Central memory CD8-positive, alpha-beta T cell (primary cell): ENCODE data around the gene TMEM114.

Source experiments
- ATAC-seq: fragments of 150-1000 bp; cut with Tn5 transposase; replicated peaks from 2 replicates; pipeline ENCODE4 v1.10.0; 2022; ENCODE audit warnings: mild to moderate bottlenecking, moderate FRiP score, moderate number of reproducible peaks; ENCODE audit not compliant: poor library complexity, severe bottlenecking; ENCODE audit errors: extremely low read depth
- DNase-seq, 2 donors: peaks; one replicate each; pipeline ENCODE4 v3.0.0; 2021; ENCODE audit warnings: low spot score in 2 of 2
- H3K27ac Mint-ChIP-seq: one replicate; pipeline ENCODE4 v1.8.0; 2022; ENCODE audit warnings: low read depth, mild to moderate bottlenecking, moderate library complexity, mixed read lengths
- H3K27me3 Mint-ChIP-seq: one replicate; pipeline ENCODE4 v1.8.0; 2022; ENCODE audit warnings: mixed read lengths
- H3K36me3 Mint-ChIP-seq: one replicate; pipeline ENCODE4 v1.8.0; 2022; ENCODE audit warnings: mild to moderate bottlenecking, moderate library complexity, mixed read lengths; ENCODE audit not compliant: insufficient read depth
- H3K4me1 Mint-ChIP-seq: one replicate; pipeline ENCODE4 v1.8.0; 2022; ENCODE audit warnings: mixed read lengths
- H3K4me3 Mint-ChIP-seq: one replicate; pipeline ENCODE4 v1.8.0; 2022; ENCODE audit warnings: mild to moderate bottlenecking, moderate library complexity, mixed read lengths
- H3K9me3 Mint-ChIP-seq: one replicate; pipeline ENCODE4 v1.8.0; 2022; ENCODE audit warnings: mixed read lengths

TMEM114 gene

DNA sequence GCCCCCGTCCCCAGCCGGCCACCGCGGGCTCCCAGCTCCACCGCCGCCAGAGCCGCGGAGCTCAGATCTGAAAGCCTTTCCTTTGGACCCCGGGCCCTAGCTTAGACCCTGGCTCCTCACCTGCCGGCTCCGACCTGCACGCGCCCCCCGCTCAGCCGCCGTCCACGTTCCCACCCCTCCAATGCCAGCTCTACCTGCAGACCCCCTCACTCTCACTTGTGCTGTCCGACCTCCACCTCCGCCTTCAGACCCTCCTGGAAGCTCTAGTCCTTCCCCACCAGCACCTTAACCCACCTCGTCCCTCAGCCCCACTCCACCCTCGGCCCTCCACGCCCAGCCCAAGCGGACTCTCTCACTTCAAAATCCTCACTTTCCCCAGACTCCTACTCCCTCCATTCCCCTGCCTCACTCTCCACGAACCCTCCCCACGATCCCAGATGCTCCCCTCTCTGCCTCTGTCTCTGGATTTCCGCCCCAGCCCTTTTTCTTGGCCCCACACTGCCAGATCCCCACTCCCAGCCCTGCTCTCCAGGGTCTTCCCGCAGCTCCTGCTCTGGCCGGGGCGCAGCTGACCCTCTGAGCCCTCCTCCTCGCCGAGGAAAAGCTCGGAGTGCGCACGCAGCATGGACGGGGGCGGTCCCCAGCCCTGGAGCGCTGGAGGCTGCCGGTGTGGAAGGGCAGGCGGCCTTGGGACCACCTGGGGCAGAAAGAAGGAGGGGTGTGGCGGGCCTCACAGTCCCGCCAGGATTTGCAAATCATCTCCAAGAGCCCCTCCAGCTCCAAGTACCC is at the start of gene TMEM114:
Gene TMEM114, minus strand, starts transcription at position 612 of the 789 bp plus-strand sequence. CDS start 673 bp downstream, outside the sequence.
- peaks cover 35% of the 10 kb centered on the region for H3K27me3 Mint-ChIP-seq
- ATAC-seq = no peak
- no peak within 1 kb of the TSS for H3K4me3 Mint-ChIP-seq
- no peaks in the 10 kb centered on the region for H3K9me3 Mint-ChIP-seq
- no peaks in the 10 kb centered on the region for H3K36me3 Mint-ChIP-seq
- DNase-seq = no peak
- no peaks in the 10 kb centered on the region for H3K4me1 Mint-ChIP-seq
- no peak within 1 kb of the TSS for H3K27ac Mint-ChIP-seq

DNA sequence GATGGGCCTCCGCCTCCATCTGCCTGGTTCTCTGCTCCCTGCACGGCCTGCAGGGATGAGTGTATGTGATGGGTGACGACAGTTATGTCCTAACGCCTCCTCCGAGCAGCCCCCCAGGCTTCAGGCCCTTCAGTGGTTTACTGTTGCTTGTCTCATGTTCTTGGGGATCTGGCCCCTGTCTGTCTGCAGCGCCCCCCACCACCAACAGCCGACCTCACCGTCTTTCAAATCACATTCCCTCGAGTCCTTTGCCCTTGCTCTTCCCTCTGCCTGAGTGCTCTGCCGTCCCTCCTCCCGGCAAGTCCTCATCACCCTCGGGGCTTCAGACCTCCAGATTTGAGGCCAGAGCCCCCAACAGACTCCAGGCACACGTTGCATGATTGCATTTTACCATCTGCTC is 49.4 kb upstream of the TMEM114 start:
- H3K9me3 Mint-ChIP-seq = no peaks in the 10 kb centered on the region
- peaks cover 13% of the 10 kb centered on the region for H3K4me1 Mint-ChIP-seq
- no peak overlapping the region for H3K4me3 Mint-ChIP-seq
- DNase-seq = no peak
- no peak overlapping the region for H3K27ac Mint-ChIP-seq
- H3K27me3 Mint-ChIP-seq = no peaks in the 10 kb centered on the region
- H3K36me3 Mint-ChIP-seq = peaks cover 54% of the 10 kb centered on the region
- ATAC-seq = no peak

DNA sequence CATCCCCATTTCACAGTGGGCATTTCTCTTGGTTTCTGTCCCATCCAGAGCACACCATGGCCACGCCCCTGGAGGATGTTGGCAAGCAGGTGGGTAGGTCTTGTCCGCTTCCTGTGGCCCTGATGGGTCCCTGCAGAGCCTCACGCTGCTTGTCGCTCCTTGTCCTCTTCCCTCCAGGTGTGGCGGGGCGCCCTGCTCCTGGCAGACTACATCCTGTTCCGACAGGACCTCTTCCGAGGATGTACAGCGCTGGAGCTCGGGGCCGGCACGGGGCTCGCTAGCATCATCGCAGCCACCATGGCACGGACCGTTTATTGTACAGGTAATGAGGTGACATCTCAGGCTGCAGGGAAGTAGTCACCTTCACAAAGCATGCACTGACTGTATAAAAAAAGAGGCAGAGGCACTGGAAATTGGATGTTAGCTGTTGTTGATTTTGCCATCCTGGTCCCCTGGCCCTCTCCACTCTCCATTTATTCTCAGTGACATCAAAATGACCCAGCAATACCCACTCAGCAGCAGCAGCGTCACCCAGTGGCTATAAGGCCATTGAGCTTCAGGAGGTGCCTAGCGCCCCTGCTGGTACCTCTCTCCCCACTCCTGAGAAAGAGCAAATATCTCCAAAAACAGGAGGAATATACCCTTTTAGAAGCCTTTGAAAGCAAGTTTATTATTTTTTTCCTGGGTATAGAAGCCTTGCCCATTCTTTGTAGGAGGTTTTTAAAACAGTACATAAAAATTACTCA is 44.9 kb upstream of the TMEM114 start:
- Mint-ChIP-seq H3K4me3 (no peak overlapping the region), H3K36me3 (peaks cover 37% of the 10 kb centered on the region), H3K27ac (no peak overlapping the region), H3K27me3 (no peaks in the 10 kb centered on the region), H3K4me1 (peaks cover 5% of the 10 kb centered on the region), H3K9me3 (no peaks in the 10 kb centered on the region)
- DNase-seq (no peak), ATAC-seq (no peak)

DNA sequence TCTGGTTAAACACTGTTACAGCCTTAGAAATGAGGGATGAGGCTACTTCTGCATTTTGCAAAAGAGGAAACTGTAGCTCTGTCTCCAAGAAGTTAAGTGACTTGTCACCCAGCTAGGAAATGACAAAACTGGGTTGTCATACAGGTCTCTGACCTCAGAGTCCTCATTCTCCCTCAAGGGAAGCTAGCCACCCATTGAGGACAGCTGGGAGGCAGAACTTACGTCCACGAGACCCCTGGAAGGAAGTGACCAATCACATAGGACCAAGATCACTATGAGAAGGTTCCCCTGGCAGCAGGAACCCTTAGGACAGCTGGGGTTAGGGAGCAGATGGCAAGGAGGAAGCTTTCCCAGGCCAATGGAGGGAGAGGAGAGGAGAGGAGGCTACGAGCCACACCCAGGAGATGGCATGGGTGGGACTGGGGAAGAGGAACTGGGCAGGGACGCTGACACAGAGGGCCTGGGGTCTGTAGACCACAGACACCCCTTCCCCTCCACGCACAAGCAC is 42.4 kb upstream of the TMEM114 start:
- no peaks in the 10 kb centered on the region for H3K9me3 Mint-ChIP-seq
- H3K36me3 Mint-ChIP-seq = peaks cover 42% of the 10 kb centered on the region
- no peak for DNase-seq
- peak overlapping the region; percentile 81 for H3K27ac Mint-ChIP-seq
- H3K4me3 Mint-ChIP-seq = no peak overlapping the region
- no peaks in the 10 kb centered on the region for H3K27me3 Mint-ChIP-seq
- H3K4me1 Mint-ChIP-seq = peaks cover 5% of the 10 kb centered on the region
- ATAC-seq = peak; percentile 49

DNA sequence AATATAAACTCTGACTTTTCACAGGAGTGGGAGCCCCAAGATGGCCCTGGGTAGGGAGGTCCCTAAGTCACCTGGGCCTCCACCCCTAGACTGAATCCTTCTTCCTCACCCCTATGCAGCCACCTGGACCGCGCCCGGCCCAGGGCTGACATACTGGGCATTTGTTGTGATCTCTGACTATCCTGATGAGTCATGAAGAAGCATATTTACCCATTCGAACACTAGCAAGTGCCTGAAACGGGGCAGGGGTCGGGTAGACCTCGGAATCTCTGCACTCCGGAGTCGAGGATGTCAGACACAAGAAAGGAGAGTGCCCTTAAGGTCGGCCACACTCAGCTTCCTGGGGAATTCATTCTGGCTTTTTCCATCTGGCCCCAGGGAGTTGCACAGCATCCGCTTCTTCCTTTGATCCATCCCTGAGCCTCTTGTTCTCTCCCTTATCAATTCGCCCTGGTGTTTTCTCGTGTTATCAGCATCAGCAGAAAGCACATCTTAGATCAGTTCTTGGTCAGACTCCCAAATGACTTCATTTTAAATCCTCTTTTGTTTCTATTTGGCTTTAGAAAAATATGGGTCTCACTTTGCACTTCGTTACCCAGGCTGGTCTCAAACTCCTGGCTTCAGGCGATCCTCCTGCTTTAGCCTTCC is 41.6 kb upstream of the TMEM114 start:
- Mint-ChIP-seq H3K27ac (peak overlapping the region; percentile 81), H3K4me3 (no peak overlapping the region)

DNA sequence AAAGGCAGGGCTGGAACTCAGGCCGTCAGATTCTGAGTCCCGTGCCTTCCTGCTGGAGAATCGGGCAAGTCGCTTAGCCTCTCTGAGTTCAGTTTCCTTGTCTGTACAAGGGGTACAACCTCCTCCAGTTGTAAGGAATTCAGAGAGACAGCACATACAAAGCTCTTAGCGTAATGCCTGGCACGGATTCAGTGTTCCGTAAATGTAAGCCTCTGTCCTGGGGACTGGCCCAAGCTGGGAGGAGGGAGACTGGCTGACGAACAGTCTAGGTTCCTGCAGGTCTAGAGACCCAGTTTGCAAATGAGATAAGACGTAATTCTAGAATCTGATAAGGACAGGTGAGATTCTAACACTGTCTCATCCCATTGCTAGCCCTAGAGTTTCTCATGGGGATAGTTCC is 41.1 kb upstream of the TMEM114 start:
- no peak overlapping the region for H3K27ac Mint-ChIP-seq
- no peak for DNase-seq
- H3K4me1 Mint-ChIP-seq = peaks cover 13% of the 10 kb centered on the region
- no peaks in the 10 kb centered on the region for H3K9me3 Mint-ChIP-seq
- H3K27me3 Mint-ChIP-seq = no peaks in the 10 kb centered on the region
- no peak for ATAC-seq
- H3K4me3 Mint-ChIP-seq = no peak overlapping the region
- peaks cover 47% of the 10 kb centered on the region for H3K36me3 Mint-ChIP-seq

More for the DNA sequence above, 41.6 kb upstream of the TMEM114 start:
- no peaks in the 10 kb centered on the region for H3K27me3 Mint-ChIP-seq
- no peak for ATAC-seq
- DNase-seq = no peak
- H3K36me3 Mint-ChIP-seq = peaks cover 45% of the 10 kb centered on the region
- H3K9me3 Mint-ChIP-seq = no peaks in the 10 kb centered on the region
- H3K4me1 Mint-ChIP-seq = peaks cover 10% of the 10 kb centered on the region

DNA sequence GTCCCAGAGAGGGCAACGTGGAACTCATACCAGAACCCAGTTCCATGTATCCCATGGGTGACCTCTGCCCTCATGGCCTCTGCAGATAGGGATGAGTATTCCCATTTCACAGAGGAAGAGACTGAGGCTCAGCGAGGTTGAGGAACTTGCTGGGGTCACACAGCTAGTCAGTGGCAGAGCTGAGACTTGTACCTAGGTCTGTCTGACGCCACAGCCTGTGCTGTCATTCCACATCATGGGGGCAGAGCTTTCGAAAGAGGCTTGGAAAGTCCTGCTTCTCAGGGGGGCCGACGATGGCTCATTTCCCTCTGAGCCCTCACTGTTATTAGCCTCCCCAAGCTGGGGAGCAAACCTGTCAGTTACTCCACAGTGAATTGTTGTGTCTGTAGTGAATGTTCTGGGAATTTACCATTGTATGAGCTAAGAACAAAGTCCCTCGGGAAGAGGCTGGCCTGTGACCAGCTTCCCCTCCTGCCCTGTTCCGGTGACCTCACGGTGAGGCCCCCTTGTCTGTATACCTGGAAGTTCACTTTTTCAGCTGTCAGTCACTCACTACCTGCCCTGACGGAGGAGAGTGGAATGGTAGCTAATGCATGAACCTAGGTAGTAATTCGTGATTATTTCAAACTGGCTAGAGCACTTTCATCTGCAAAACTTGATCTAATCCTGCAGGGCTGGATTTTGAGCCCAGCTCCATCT is 40.1 kb upstream of the TMEM114 start:
- Mint-ChIP-seq H3K9me3 (no peaks in the 10 kb centered on the region), H3K36me3 (peaks cover 50% of the 10 kb centered on the region), H3K4me1 (peaks cover 13% of the 10 kb centered on the region), H3K27me3 (no peaks in the 10 kb centered on the region), H3K27ac (no peak overlapping the region), H3K4me3 (no peak overlapping the region)
- no peak for ATAC-seq
- no peak for DNase-seq

DNA sequence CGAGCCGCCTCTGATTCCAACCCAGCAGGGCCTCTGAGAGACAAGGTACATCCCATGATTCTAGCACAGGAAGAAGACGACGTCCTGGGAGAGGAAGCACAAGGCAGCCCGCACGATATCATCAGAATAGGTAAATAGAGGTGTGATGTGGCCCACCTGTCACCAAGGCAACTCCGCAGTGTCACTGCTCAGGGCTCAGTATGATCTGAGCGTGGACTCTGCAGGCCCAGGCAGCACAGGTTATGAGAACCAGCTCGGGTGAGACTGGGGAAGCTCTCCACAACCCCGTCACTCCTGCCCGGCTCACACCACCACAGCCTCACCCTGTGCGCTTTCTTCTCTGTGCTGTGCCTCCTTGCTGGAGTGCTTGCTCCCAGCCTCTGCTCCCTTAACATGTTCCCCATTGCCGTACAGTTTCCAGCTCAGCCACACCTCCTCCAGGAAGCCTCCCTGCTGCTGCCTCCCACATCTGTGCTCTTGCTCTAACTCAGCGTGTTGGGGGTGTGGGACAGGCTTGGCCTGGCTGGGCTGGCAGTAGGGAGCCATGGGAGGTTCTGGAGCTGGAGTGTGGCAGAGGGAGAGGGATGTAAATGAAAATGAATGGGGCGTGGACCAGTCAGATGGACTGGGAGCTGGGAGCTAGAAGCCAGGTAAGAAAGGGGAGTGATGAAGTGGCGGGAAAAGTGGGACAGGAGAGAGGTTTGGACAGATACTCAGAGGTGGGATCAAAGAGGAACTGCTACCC is 38.8 kb upstream of the TMEM114 start:
- ATAC-seq (no peak), DNase-seq (no peak)
- peaks cover 47% of the 10 kb centered on the region for H3K36me3 Mint-ChIP-seq
- no peak overlapping the region for H3K4me3 Mint-ChIP-seq
- H3K9me3 Mint-ChIP-seq = no peaks in the 10 kb centered on the region
- H3K4me1 Mint-ChIP-seq = peaks cover 18% of the 10 kb centered on the region
- no peaks in the 10 kb centered on the region for H3K27me3 Mint-ChIP-seq
- H3K27ac Mint-ChIP-seq = no peak overlapping the region

DNA sequence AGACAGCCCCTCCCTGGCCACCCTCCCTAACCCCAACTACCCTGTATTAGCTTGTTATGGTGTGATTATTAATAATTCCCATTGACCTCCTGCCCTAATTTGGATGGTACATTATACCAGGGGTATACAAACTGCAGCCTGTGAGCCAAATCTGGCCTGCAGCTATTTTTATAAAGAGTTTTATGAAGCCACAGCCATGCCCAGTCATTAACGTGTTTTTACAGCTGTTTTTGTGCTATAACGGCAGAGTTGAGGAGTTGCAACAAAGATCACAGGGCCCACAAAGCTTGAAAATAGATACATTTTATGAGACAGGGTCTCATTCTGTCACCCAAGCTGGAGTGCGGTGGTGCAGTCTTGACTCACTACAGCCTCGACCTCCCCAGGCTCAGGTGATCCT is 37.1 kb upstream of the TMEM114 start:
- Mint-ChIP-seq H3K27me3 (no peaks in the 10 kb centered on the region), H3K36me3 (peaks cover 40% of the 10 kb centered on the region), H3K27ac (no peak overlapping the region), H3K4me3 (no peak overlapping the region), H3K9me3 (no peaks in the 10 kb centered on the region), H3K4me1 (peaks cover 16% of the 10 kb centered on the region)
- no peak for ATAC-seq
- DNase-seq = no peak

DNA sequence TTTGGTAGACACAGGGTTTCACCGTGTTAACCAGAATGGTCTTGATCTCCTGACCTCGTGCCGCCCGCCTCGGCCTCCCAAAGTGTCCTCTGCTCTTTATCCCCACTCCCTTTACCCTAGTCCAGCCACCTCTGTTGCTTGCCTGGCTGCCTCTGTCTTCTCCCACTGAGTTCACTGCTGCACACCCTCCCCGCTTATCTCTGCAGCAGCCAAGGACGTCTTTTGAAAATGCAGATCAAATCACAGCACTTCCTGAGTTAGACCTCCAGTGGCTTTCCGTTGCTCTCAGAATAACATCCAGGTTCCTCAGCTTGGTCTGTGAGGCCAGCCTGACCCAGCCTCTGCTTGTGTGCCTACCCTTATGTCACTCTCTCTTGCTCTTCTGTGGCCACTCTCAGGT is 36.6 kb upstream of the TMEM114 start:
- Mint-ChIP-seq H3K4me3 (no peak overlapping the region), H3K4me1 (peaks cover 21% of the 10 kb centered on the region), H3K27ac (no peak overlapping the region)

DNA sequence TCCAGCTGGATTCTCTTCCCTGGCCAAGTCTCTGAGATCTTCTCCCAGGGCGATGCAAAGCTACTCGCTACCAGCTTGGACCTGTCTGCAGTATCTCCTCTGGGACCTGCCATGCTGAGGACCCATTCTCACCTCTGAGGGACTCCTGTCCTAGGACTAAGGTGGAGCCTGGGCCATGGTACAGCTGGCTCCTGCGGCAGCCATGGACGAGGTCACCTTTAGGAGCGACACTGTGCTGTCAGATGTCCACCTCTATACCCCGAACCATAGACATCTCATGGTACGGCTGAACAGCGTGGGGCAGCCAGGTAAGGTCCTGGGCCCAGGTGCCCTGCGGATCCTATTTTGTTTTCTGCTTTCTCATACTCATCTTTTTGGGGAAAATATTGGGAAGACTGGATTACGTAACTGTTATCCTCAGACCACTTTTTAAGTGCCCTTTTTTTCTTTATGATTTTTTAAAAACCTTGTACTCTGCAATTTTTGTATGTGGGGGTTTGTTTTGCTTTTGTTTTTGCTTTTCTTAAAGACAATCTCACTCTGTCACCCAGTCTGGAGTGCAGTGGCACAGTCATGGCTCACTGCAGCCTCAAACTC is 35.3 kb upstream of the TMEM114 start:
- Mint-ChIP-seq H3K27ac (no peak overlapping the region), H3K4me1 (peaks cover 23% of the 10 kb centered on the region), H3K36me3 (peaks cover 44% of the 10 kb centered on the region), H3K9me3 (no peaks in the 10 kb centered on the region), H3K27me3 (no peaks in the 10 kb centered on the region), H3K4me3 (no peak overlapping the region)
- ATAC-seq (no peak), DNase-seq (no peak)

More for the DNA sequence above, 36.6 kb upstream of the TMEM114 start:
- H3K36me3 Mint-ChIP-seq = peaks cover 40% of the 10 kb centered on the region
- ATAC-seq (no peak), DNase-seq (no peak)
- H3K27me3 Mint-ChIP-seq = no peaks in the 10 kb centered on the region
- no peaks in the 10 kb centered on the region for H3K9me3 Mint-ChIP-seq
